ENCODE measurements around the gene RIPK4.

GRCh38 chr21:41755258-41755933, 11.5 kb downstream of the RIPK4 start:
- no peak for TF ChIP-seq CTCF (IDR thresholded peaks at IDR 0.05; ENCODE audit: insufficient read depth, low read depth, low read length)
- TF ChIP-seq EZH2 (IDR thresholded peaks at IDR 0.05; ENCODE audit: insufficient read depth, low read length) = no peak
